PFSK-1 (cell line): ENCODE results near the gene LCAT.

Experiments used
- FOXP2 ChIP-seq: optimal IDR thresholded peaks from 2 replicates; pipeline ENCODE3; 2011; ENCODE audit warnings: borderline replicate concordance, control low read depth, inconsistent platforms; ENCODE audit not compliant: insufficient read depth; ENCODE audit errors: extremely low read length, extremely low read depth
- POLR2AphosphoS5 ChIP-seq: IDR thresholded peaks from 2 replicates; pipeline ENCODE4 v1.6.1; 2012; ENCODE audit warnings: low read depth, mild to moderate bottlenecking, control low read depth, low read length, moderate library complexity
- SIN3A ChIP-seq: IDR thresholded peaks from 2 replicates; pipeline ENCODE4 v1.6.1; 2012; ENCODE audit warnings: mild to moderate bottlenecking, low read length, moderate library complexity, borderline replicate concordance; ENCODE audit not compliant: insufficient read depth
- TAF1 ChIP-seq: IDR thresholded peaks from 2 replicates; pipeline ENCODE4 v1.6.1; 2012; ENCODE audit warnings: low read length, control low read depth, borderline replicate concordance; ENCODE audit not compliant: insufficient read depth
- TF ChIP-seq, protein P1 (sequence below), 2 experiments: IDR thresholded peaks; 2 replicates each; pipeline versions ENCODE4 v1.6.1 to v1.8.0; 2011 to 2012; ENCODE audit warnings: low read depth in 2 of 2, low read length in 2 of 2, control low read depth in 1 of 2, inconsistent platforms in 1 of 2, mild to moderate bottlenecking in 1 of 2, moderate library complexity in 1 of 2; ENCODE audit not compliant: insufficient read depth in 1 of 2

The LCAT gene

DNA sequence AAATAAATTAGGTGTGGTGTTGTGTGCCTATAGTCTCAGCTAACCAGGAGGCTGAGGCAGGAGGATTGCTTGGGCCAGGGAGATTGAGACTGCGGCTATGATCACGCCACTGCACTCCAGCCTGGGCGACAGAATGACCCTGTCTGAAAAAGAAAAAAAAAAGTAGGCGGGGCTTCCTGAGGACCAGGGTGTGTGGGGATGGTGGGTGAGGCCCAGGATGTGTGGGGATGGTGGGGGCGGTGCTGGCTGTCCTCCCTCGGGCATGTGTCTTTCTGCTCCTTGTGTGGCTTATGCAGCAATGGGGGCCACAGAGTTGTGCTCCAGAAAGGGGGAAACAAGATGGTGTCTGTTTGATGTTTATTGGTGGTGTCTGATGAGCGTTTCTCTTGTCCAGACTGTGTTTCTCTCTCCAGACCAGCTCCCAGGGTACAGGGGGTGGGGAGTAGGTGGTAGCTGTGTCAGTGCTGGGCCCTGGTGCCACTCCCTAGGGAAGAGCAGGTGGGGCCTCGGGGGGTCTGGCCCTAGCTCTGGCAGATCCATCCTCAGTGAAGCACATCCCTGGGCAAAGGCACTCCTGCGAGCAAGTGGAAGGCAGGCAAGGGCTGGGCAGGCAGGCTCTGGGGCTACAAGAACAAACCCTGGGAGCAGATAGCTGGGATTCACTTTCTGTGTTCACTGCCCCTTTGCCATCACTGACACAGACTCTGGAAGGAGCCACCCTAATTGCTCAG, 2.3 kb downstream of the LCAT start:
- TF ChIP-seq, protein P1, sequence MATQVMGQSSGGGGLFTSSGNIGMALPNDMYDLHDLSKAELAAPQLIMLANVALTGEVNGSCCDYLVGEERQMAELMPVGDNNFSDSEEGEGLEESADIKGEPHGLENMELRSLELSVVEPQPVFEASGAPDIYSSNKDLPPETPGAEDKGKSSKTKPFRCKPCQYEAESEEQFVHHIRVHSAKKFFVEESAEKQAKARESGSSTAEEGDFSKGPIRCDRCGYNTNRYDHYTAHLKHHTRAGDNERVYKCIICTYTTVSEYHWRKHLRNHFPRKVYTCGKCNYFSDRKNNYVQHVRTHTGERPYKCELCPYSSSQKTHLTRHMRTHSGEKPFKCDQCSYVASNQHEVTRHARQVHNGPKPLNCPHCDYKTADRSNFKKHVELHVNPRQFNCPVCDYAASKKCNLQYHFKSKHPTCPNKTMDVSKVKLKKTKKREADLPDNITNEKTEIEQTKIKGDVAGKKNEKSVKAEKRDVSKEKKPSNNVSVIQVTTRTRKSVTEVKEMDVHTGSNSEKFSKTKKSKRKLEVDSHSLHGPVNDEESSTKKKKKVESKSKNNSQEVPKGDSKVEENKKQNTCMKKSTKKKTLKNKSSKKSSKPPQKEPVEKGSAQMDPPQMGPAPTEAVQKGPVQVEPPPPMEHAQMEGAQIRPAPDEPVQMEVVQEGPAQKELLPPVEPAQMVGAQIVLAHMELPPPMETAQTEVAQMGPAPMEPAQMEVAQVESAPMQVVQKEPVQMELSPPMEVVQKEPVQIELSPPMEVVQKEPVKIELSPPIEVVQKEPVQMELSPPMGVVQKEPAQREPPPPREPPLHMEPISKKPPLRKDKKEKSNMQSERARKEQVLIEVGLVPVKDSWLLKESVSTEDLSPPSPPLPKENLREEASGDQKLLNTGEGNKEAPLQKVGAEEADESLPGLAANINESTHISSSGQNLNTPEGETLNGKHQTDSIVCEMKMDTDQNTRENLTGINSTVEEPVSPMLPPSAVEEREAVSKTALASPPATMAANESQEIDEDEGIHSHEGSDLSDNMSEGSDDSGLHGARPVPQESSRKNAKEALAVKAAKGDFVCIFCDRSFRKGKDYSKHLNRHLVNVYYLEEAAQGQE (IDR thresholded peaks at IDR 0.05; ENCODE audit: insufficient read depth in 1 of 2, low read depth in 2 of 2, low read length in 2 of 2): no peak
- TF ChIP-seq TAF1 (no peak), SIN3A (no peak), FOXP2 (no peak), POLR2AphosphoS5 (no peak)

DNA sequence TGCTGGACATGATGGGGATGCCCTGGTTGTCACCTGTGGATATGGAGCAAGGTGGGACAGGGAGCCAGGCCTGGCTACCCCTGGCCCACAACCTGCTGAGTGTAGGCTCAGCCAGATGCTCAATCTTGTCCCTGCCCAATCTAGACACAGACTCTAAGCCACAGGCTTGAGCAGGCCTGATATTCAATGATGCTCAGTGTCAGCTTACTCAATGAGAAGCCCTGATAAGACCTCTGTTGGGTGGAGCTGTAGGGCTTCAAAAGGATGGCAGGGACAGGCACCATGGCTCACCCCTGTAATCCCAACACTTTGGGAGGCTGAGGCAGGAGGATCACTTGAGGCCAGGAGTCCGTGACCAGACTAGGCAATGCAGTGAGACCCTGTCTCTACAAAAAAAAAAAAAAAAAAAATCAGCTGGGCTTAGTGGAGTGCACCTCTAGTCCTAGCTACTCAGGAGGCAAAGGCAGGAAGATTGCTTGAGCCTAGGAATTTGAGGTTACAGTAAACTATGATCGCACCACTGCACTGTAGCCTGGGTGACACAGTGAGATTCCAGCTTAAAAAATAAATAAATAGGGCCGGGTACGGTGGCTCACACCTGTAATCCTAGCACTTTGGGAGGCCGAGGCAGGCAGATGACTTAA, 3.4 kb downstream of the LCAT start:
- TF ChIP-seq, protein P1 (IDR thresholded peaks at IDR 0.05; ENCODE audit: insufficient read depth in 1 of 2, low read depth in 2 of 2, low read length in 2 of 2): no peak
- TF ChIP-seq FOXP2 (no peak), POLR2AphosphoS5 (no peak), TAF1 (no peak), SIN3A (no peak)

DNA sequence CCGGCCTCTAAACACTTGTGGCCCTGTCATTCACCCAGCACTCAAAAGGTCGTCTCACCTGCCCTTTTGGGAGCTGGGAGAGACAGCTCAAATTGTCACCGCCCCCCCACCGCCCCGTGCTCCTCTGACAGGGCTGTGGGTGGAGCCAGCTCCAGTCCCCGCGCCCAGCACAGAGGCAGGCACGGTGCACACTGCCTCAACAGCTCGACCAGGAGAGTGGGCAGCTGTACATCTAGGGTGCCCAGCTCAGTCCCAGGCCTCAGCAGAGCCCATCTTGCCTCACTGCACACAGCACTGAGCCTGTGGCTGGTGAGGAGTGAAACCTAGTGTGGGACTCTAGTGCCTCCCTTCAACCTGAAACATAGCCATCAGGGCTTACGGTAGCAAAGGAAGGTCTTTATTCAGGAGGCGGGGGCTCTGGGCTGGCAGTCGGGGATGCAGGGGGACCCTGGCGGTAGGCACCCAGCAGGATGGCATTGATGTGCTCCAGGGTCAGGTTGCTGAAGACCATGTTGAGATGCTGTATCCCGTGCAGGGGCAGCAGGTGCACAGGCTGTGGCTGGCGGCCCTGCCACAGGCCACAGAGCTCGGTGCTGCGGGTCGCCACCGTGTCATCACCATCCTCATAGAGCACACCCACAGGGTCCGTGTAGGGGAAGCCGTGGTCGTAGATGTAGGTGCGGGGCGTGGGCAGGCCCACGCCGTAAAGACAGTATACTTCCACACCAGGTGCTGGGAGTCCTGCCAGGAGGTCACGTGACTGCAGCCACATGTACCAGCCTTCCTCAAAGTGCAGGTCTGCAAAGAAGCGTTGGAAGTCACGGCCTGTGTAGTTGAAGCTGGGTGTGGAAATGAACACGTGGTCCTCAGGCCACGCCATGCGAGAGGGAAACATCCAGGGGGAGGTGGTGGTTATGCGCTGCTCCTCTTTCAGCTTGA, 4.1 kb downstream of the LCAT start:
- TF ChIP-seq TAF1 (no peak), POLR2AphosphoS5 (no peak), SIN3A (no peak), FOXP2 (no peak)
- TF ChIP-seq, protein P1 (IDR thresholded peaks at IDR 0.05; ENCODE audit: insufficient read depth in 1 of 2, low read depth in 2 of 2, low read length in 2 of 2): no peak

DNA sequence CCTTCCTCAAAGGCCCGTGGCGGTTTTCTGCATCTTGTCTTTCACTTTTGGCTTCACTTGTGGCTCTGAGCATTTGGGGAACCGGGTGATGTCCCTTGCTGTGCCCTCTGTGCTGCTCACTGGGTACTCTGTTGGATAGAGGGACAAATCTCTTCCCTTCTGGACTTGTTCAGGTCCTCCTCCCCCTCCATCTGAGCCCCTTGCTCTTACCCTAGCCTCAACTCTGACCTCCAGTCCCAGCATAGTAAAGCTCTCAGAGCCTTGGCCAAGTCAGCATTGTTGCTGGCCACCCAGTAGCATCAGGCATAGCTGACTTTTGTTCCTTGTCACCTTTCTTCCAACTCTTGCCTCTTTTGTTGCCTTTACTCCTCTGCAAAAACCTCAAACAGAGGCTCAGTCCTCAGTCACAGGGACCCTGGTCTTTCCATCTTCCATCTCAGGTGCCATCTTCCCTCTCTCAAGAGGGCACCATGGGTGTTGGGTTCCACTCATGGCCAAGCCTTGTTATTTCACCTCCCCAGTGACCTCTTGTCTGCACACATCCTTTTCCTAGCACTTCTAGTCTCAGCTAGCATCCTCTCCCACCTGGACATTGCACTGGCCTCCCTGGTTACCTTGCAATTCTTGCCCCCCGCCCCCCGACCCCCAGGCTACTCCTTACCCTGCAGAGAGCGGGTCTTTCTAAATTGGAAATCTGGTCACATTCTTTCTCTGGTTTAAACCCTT, 6.9 kb downstream of the LCAT start:
- TF ChIP-seq, protein P1 (IDR thresholded peaks at IDR 0.05; ENCODE audit: insufficient read depth in 1 of 2, low read depth in 2 of 2, low read length in 2 of 2): no peak
- TF ChIP-seq POLR2AphosphoS5 (no peak; the same call in 1 of the 2 replicates), FOXP2 (no peak), SIN3A (no peak), TAF1 (no peak)
